K562 (cell line): ENCODE data around the gene MCCD1. TPM values are rescaled to one million over a fixed set of nuclear protein-coding genes. Genes with fewer than 3 reads are reported as not detected.

Experiments used
- ATAC-seq: fragments of 200-7000 bp; cut with Tn5 transposase; 3 replicates; pipeline ENCODE4 v1.9.1; 2020; ENCODE audit warnings: moderate library complexity
- BruUV-seq: library from RNA; stranded (reverse); fragments of 400-500 nt; replicated peaks from 2 replicates; lab custom pipeline; 2021; lab: Mats Ljungman, UMichigan
- CTCF ChIA-PET: fragments of 300-600 bp; formaldehyde crosslinking; extraction: SDS; loops from one replicate; lab custom pipeline; 2021; ENCODE audit warnings: low intra/inter-chr PET ratio; lab: Yijun Ruan, JAX
- POLR2A ChIA-PET: fragments of 300-600, 350-650 bp; sonication (Branson Sonifier 250); formaldehyde crosslinking; extraction: SDS; loops from one replicate; lab custom pipeline; 2021; ENCODE audit warnings: antibody characterized with exemption, inconsistent platforms; lab: Yijun Ruan, JAX
- DNase-seq, 4 experiments: peaks; one replicate each; pipeline versions ENCODE4 v3.0.0 to v3.0.0-alpha.2; 2011 to 2018; ENCODE audit warnings: low spot score in 3 of 4, mixed read lengths in 3 of 4; ENCODE audit errors: extremely low read depth in 1 of 4
- FAIRE-seq: peaks from 2 replicates; lab custom pipeline; 2011; peaks lifted over from hg19 to GRCh38; lab: Jason Lieb, UNC
- H2AFZ ChIP-seq: 2 replicates; pipeline ENCODE4 v1.6.0; 2011; ENCODE audit warnings: low read depth, low read length, control low read depth, inconsistent platforms
- H3K27ac ChIP-seq: fragments of 200-600 bp; 3 replicates; pipeline ENCODE4 v1.8.0; 2011; ENCODE audit warnings: low read depth, mild to moderate bottlenecking, control low read depth, inconsistent platforms, low read length, moderate library complexity, mixed read lengths; ENCODE audit errors: extremely low read depth
- H3K27me3 ChIP-seq, 2 experiments: fragments of 300-600 bp in 1 of 2; 2 replicates in 1 of 2; 3 replicates in 1 of 2; pipeline versions ENCODE4 v1.6.0 to v1.8.0; 2011; ENCODE audit warnings: inconsistent platforms in 2 of 2, low read length in 2 of 2, mild to moderate bottlenecking in 1 of 2, mixed read lengths in 1 of 2, moderate library complexity in 1 of 2; ENCODE audit not compliant: control insufficient read depth in 2 of 2, insufficient read depth in 2 of 2
- H3K36me3 ChIP-seq: fragments of 300-600 bp; 3 replicates; pipeline ENCODE4 v1.8.0; 2011; ENCODE audit warnings: mild to moderate bottlenecking, low read length, inconsistent platforms; ENCODE audit not compliant: control insufficient read depth, insufficient read depth
- H3K4me1 ChIP-seq, 2 experiments: fragments of 200-600 bp in 1 of 2; replicated peaks in 1 of 2; 2 replicates in 1 of 2; 3 replicates in 1 of 2; pipeline versions ENCODE4 v1.5.1 to v1.8.0; 2011; ENCODE audit warnings: inconsistent platforms in 2 of 2, low read length in 2 of 2, mild to moderate bottlenecking in 1 of 2, mixed read lengths in 1 of 2, moderate library complexity in 1 of 2; ENCODE audit not compliant: control insufficient read depth in 2 of 2, insufficient read depth in 2 of 2
- H3K4me2 ChIP-seq: 2 replicates; pipeline ENCODE4 v1.6.1; 2011; ENCODE audit warnings: low read length, control low read depth, inconsistent platforms, mixed read lengths; ENCODE audit not compliant: insufficient read depth
- H3K4me3 ChIP-seq: fragments of 200-600 bp; sonication (generic), shearing (Covaris generic); 2 replicates; pipeline ENCODE4 v1.5.1; 2016; ENCODE audit warnings: control low read depth, inconsistent platforms
- H3K79me2 ChIP-seq: fragments of 200-600 bp; 3 replicates; pipeline ENCODE4 v1.8.0; 2011; ENCODE audit warnings: low read length, inconsistent platforms; ENCODE audit not compliant: control insufficient read depth, insufficient read depth
- H3K9ac ChIP-seq, 2 experiments: 2 replicates each; pipeline versions ENCODE4 v1.6.0 to v1.6.1; 2011; ENCODE audit warnings: low read depth in 2 of 2, low read length in 2 of 2, control low read depth in 1 of 2, inconsistent platforms in 1 of 2, mild to moderate bottlenecking in 1 of 2, mixed read lengths in 1 of 2; ENCODE audit not compliant: insufficient read depth in 1 of 2
- H3K9me1 ChIP-seq: one replicate; pipeline ENCODE4 v1.6.0; 2011; ENCODE audit warnings: inconsistent platforms, mild to moderate bottlenecking, low read length, moderate library complexity; ENCODE audit not compliant: control insufficient read depth, insufficient read depth
- H3K9me3 ChIP-seq: replicated peaks from 2 replicates; pipeline ENCODE4 v1.5.1; 2011; ENCODE audit warnings: low read depth, low read length, inconsistent platforms; ENCODE audit not compliant: control insufficient read depth, insufficient read depth
- H4K20me1 ChIP-seq: replicated peaks from 2 replicates; pipeline ENCODE4 v1.6.1; 2011; ENCODE audit warnings: low read length, inconsistent platforms, mixed read lengths; ENCODE audit not compliant: control insufficient read depth, insufficient read depth
- AFF4 ChIP-seq: sonication (generic); formaldehyde crosslinking; IDR thresholded peaks from 2 replicates; pipeline ENCODE4 v1.8.0; 2023; ENCODE audit warnings: mild to moderate bottlenecking, missing genetic modification reagents
- CEBPG ChIP-seq, 3 experiments: fragments of 200-800 bp in 1 of 3; sonication (Bioruptor generic) in 1 of 3; sonication (generic) in 1 of 3; formaldehyde crosslinking in 1 of 3; IDR thresholded peaks in 2 of 3; conservative IDR thresholded peaks in 1 of 3; 2 replicates each; pipeline versions ENCODE4 v1.6.1 to v1.8.0; 2016 to 2022; ENCODE audit warnings: missing compliant biosample characterization in 2 of 3, missing genetic modification characterization in 2 of 3, mild to moderate bottlenecking in 1 of 3, missing genetic modification reagents in 1 of 3
- MTA3 ChIP-seq: fragments of 450-650 bp; formaldehyde crosslinking; IDR thresholded peaks from 2 replicates; pipeline ENCODE4 v1.6.1; 2017; ENCODE audit warnings: mild to moderate bottlenecking, borderline replicate concordance
- WGBS: fragments of 100-300 bp; shearing (Covaris generic); methylation state at CpG from one replicate; pipeline ENCODE4 v1.1.6; 2016; ENCODE audit warnings: low coverage, mixed read lengths; ENCODE audit not compliant: insufficient coverage; ENCODE audit errors: missing lambda C conversion rate; 5-methylcytosine and 5-hydroxymethylcytosine counted together
- in situ Hi-C: fragments of 300-500 bp; cut with MboI; formaldehyde crosslinking; loops from 4 replicates; pipeline ENCODE4 v1.15.0; 2018; ENCODE audit warnings: inconsistent platforms, mixed read lengths
- intact Hi-C: fragments of 100-400 bp; cut with micrococcal nuclease; formaldehyde crosslinking; loops from 2 replicates; pipeline ENCODE4 v1.14.2; 2022
- polyA plus RNA-seq, 8 experiments: library from polyadenylated mRNA; depleted of rRNA in 4 of 8; stranded (reverse) in 5 of 8; unstranded in 3 of 8; fragments of >200 nt; fragmentation: Nextera tagmentation in 2 of 8; fragmentation: Illumina TruSeq in 1 of 8; extraction: Ambion mirVana in 2 of 8; extraction: Trizol in 1 of 8; gene quantifications; 2 replicates each; pipeline versions ENCODE4 v1.2.1 to v1.2.3, GENCODE V29; 2011 to 2014; ENCODE audit warnings: inconsistent platforms in 1 of 8, missing spikeins in 1 of 8
- total RNA-seq, 7 experiments: library from RNA; depleted of rRNA in 6 of 7; stranded (reverse); fragments of >200 nt in 6 of 7; fragmentation: Illumina TruSeq in 2 of 7; extraction: Trizol in 2 of 7; gene quantifications; 2 replicates each; pipeline versions ENCODE4 v1.2.1 to v1.2.3, GENCODE V29; 2011 to 2021; ENCODE audit warnings: low replicate concordance in 1 of 7

The MCCD1 gene
- total and polyA plus RNA-seq, 9 of the 15 experiments (the other 6 are each of a cell fraction or from before 2014, with no cell fraction given): not detected

GRCh38 chr6:31485055-31485454 lies 43.7 kb upstream of the MCCD1 start:
- 47% methylated on average over 1 of the region's 1 CpG for whole genome bisulfite sequencing

More at GRCh38 chr6:31485055-31485454, 43.7 kb upstream of the MCCD1 start:
- Histone ChIP-seq H3K4me2 (no peak overlapping the region), H3K79me2 (no peaks in the 10 kb centered on the region), H3K4me1 (peaks cover 1 to 5% of the 10 kb centered on the region in 2 experiments; a peak in 4 of 5 replicates), H3K4me3 (no peak overlapping the region), H3K36me3 (no peaks in the 10 kb centered on the region), H3K27ac (no peak overlapping the region), H2AFZ (no peak overlapping the region), H3K9me1 (no peaks in the 10 kb centered on the region), H3K9me3 (no peaks in the 10 kb centered on the region), H4K20me1 (0 out of 2 replicates have a peak, but pooled peaks cover 4% of the 10 kb centered on the region), H3K27me3 (peaks cover 10 to 17% of the 10 kb centered on the region in 2 experiments; a peak in 4 of 5 replicates), H3K9ac (no peak overlapping the region)
- intact Hi-C loops (loop anchor here (2.0 kb wide), 1 partner anchor 86 kb away; no protein-coding TSS in a partner anchor), in situ Hi-C loops (no loop called here)
- FAIRE-seq (no peak), ATAC-seq (no peak), DNase-seq (no peak)
- BruUV-seq: no TSS peak
- no peak for TF ChIP-seq CEBPG (CRISPR knock-in tag; IDR thresholded peaks at IDR 0.05)
- TF ChIP-seq CEBPG (tag; conservative IDR thresholded peaks at IDR 0.05 in 1 of 2, IDR thresholded peaks at IDR 0.05 in 1 of 2): peak in 1 of 2 experiments; percentile 39; a peak in 1 of 4 replicates
- TF ChIP-seq AFF4 (CRISPR knock-in tag): no peak
- TF ChIP-seq MTA3: no peak
- ChIA-PET POLR2A (no interaction called here), CTCF (interaction anchor here (0.7 kb wide), 1 partner anchor 85 kb away, joined by 3 read pairs; no protein-coding TSS in a partner anchor)
